GM12864 (cell line): ENCODE results near the gene GPSM1.

ENCODE experiments used
- DNase-seq: peaks from one replicate; pipeline ENCODE4 v3.0.0-alpha.2; 2011; ENCODE audit warnings: low read depth
- H3K4me3 ChIP-seq: 2 replicates; pipeline ENCODE4 v1.5.1; 2011; ENCODE audit warnings: mild to moderate bottlenecking, low read depth, low read length, control low read depth
- TF ChIP-seq, protein P1 (sequence below): IDR thresholded peaks from 2 replicates; pipeline ENCODE4 v1.5.1; 2011; ENCODE audit warnings: low read depth, mild to moderate bottlenecking, moderate library complexity, low read length, control low read depth, inconsistent platforms; ENCODE audit errors: missing control alignments

GPSM1 gene

DNA sequence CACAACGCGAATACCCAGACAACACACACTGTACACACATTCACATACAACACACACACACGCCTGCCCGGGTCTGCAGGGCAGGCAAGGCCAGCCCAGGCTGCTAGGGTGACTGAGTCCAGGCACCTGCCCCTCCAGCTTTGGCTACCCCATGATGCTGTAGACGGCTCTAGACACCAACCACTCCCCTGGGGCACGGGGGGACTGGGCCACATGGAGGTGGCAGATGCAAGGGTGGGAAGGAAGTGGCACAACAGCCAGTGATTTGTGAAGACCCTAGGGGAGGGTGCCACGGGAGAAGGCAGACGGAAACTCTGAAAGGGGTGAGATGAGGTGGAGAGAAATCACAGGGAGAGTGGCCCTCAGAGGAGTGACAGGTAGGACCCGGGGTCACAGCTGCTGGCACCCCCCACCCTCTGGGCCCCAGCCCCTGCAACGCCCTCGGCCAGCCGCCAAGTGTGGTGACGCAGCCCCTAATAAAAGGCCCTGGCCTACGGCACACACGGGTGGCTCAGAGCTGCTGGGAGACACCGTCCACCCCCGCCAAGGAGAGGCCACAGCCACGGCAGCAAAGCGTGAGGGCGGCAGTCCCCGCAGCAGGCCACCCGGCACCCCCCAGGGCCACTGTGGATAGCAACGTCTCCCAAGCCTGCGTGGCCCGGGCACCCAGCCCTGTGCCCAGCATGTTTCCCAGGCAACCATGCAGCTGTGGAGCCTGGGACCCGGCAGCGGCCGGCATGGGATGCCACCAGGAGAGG, 16.9 kb upstream of the GPSM1 start:
- no peak for DNase-seq
- H3K4me3 ChIP-seq: no peak overlapping the region
- TF ChIP-seq, protein P1, sequence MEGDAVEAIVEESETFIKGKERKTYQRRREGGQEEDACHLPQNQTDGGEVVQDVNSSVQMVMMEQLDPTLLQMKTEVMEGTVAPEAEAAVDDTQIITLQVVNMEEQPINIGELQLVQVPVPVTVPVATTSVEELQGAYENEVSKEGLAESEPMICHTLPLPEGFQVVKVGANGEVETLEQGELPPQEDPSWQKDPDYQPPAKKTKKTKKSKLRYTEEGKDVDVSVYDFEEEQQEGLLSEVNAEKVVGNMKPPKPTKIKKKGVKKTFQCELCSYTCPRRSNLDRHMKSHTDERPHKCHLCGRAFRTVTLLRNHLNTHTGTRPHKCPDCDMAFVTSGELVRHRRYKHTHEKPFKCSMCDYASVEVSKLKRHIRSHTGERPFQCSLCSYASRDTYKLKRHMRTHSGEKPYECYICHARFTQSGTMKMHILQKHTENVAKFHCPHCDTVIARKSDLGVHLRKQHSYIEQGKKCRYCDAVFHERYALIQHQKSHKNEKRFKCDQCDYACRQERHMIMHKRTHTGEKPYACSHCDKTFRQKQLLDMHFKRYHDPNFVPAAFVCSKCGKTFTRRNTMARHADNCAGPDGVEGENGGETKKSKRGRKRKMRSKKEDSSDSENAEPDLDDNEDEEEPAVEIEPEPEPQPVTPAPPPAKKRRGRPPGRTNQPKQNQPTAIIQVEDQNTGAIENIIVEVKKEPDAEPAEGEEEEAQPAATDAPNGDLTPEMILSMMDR: no peak

DNA sequence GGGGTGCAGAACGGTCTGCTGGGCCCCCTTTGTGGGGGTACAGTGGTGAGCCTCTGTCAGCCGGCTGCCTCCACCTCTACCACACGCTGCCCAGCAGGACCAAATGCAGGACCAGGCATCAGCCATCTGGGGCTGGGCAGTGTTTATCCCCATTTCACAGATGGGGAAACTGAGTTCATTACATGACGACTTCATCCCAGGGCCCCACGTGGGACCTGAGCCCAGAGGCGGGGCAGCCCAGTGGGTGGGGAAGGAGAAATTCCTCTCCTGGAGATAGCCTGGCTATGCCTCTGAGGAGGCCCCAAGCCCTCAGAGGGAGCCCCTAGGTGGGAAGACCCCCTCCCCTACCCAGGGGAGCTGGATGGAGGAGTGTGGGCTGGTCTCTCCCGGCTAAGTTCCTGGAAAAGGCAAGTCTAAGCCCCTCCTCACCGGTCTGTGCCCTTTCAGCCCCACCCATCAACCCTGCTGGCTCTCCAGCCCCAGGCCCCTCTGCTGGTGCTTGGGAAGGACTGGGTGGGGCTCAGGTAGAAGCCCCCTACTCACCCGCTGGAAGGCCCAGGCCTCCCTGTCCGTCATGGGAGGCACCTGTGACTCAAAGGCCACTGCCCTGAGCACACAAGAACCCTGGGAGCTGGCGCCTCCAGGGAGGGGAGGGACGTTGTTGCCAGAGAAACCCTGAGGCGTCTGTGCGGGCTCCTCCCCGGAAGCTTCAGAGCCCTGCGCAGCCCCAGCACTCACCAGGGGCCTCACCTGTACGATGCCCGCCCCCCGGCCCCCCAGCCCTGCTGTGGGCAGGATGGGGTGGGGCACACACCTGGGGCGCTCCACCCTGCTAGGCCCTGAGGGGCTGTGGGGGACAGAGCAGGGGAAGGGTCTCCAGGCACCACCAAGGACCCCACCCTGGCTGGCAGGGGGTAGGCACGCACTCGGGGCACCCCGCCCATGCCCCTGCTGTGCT, 16.0 kb upstream of the GPSM1 start:
- no peak for DNase-seq
- TF ChIP-seq, protein P1: no peak
- no peak overlapping the region for H3K4me3 ChIP-seq

DNA sequence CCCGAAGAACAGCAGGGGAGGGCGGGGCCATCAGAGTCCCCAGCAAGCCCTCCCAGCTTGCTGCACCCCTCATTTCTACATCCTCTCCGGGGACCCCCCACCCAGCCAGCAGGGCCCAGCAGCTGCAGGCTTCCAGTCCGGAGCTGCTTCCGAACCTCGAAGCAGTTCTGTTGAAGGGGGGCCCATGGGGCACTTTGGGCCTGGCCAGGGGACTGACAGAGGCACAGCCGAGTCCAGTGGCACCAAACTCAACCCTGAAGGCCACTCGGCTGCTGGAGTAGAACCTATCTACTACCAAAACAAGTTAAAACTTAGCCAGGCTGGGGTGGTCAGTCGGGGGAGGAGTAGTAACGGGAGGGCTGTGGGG, 15.3 kb upstream of the GPSM1 start:
- TF ChIP-seq, protein P1: no peak
- DNase-seq: no peak
- no peak overlapping the region for H3K4me3 ChIP-seq

DNA sequence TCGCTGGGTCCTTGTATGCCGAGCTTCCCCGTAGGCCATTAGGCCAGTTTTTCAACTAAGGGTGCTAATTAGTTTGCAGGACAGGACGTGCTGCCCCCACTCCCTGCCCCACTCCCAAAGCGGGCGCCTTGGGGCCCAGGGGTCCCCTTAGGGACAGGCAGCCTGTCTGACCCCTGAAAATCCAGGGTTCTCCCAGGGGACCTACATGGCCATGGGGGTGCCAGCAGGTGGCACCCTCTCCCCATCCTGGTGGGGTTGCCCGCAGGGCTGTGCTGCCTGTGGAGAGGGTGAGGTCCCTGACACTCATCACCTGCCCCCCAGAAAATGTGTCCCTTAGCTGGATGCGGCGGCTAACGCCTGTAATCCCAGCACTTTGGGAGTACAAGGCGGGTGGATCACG, 14.9 kb upstream of the GPSM1 start:
- no peak overlapping the region for H3K4me3 ChIP-seq
- no peak for DNase-seq
- TF ChIP-seq, protein P1: peak; percentile 51

DNA sequence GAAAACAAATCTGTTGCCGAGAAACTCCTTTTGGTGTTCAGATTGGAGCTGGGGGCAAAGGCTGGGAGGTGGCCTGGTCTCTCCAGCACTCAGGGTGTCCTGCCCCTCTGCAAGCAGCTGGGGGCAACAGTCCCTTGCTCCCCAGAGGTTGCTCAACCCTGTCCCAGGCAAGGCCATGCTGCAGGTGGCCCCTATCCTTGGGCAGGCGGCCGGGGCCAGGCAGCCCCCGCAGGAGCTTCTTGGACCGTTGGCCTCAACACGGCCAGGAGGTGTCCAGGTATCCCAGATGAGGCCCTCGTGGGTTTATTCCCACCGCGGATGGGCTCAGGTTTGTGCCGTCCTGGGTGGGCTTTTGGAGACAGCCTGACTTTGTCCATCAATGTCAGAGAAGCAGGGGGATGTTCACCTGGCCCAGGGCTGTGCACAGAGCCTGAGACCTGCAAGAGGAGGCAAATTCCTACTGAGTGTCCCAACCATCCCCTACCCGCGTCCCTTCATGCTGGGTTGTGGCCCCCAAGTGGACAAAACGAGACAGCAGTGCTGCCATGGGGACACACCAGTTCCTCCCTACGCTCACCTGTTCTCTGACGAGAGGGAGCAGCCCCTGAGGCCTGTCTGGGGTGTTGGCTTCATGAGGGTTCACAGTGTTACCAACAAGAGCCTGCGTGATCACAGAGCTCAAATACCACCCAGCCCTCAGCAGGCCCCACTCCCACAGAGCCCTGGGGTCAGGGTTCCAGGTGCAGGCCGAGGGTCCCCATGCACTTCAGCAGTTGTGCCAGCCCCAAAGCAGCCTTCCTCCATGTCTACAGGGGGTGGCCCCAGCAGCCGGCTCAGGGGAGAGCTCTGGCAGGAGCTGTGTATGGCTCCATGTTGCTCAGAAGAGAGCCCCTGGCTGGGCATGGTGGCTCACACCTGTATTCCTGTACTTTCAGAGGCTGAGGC, 14.0 kb upstream of the GPSM1 start:
- no peak for DNase-seq
- H3K4me3 ChIP-seq: no peak overlapping the region
- TF ChIP-seq, protein P1: no peak

DNA sequence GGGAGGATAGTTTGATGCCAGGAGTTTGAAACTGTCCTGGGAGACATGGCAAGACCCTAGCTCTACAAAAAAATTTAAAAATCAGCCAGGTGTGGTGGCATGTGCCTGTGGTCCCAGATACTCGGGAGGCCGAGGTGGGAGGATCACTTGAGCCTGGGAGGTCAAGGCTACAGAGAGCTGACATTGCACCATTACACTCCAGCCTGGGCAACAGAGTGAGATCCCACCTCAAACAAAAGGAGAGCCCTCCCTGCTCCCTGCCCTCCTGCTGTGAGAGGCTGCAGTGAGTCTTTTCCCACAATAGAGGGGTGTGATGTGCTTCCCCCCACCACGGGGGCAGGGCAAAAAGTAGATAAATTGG, 13.3 kb upstream of the GPSM1 start:
- TF ChIP-seq, protein P1: no peak
- no peak for DNase-seq
- no peak overlapping the region for H3K4me3 ChIP-seq
